LHCN-M2 (cell line): ENCODE measurements around the gene DKKL1. TPM values are rescaled to one million over a fixed set of nuclear protein-coding genes. Genes with fewer than 3 reads are reported as not detected.

Source experiments
- DNase-seq: peaks from one replicate; pipeline ENCODE4 v3.0.0-alpha.2; 2012; ENCODE audit warnings: low read depth
- total RNA-seq: library from RNA; depleted of rRNA; stranded (reverse); fragments of >200 nt; gene quantifications from 2 replicates; pipeline ENCODE4 v1.2.3, GENCODE V29; 2014; rRNA removed

Gene DKKL1
- total RNA-seq, 1 experiment from 2014 or later = 0.46 TPM

GRCh38 chr19:49422407-49423070 lies 58.9 kb downstream of the DKKL1 start:
- no peak for DNase-seq

GRCh38 chr19:49423071-49423984 lies 59.7 kb downstream of the DKKL1 start, which contains the start of gene PTH2:
TSS of gene PTH2 (minus strand) at chr19:49423441. CDS start at chr19:49423339, 102 bp downstream.
- DNase-seq = no peak

DNA sequence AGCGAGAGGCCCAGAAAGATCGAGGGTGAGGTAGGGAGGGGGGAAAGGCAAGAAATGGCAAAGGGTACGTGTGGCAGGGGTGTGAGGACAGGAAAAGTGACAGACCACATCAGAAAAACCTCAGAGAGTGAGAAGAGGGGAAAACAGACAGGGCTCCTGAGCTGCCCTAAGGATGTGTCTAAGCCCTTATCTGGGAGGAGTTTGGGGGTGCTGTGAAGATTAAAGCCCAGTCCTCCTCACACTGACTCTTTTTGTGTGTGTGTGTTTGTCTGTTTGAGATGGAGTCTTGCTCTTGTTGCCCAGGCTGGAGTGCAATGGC lies 60.3 kb downstream of the DKKL1 start:
- DNase-seq = no peak

Other genes with a start within 250 kb of the DKKL1 start
- gene LIN7B, start 249.5 kb upstream of the DKKL1 start, total RNA-seq = 10.2 and 14.8 TPM in 2 replicates
- 1.1 and 3.1 TPM in 2 replicates for gene C19orf73, start 244.7 kb upstream of the DKKL1 start, total RNA-seq
- gene PPFIA3, start 244.3 kb upstream of the DKKL1 start, total RNA-seq = 7.9 and 9.8 TPM in 2 replicates
- 2.2 TPM in 1 of 2 replicates, not detected in the other for gene HRC, start 208.5 kb upstream of the DKKL1 start, total RNA-seq
- 13.9 and 14.2 TPM in 2 replicates for gene TRPM4, start 206.1 kb upstream of the DKKL1 start, total RNA-seq
- 0.11 TPM in 1 of 2 replicates, not detected in the other for gene SLC6A16, start 38.7 kb upstream of the DKKL1 start, total RNA-seq
- not detected in 2 replicates for gene CD37, start 28.5 kb upstream of the DKKL1 start, total RNA-seq
- gene TEAD2, start 1.5 kb upstream of the DKKL1 start, total RNA-seq = 36.9 and 39.4 TPM in 2 replicates
- gene KASH5, start 24.4 kb downstream of the DKKL1 start, total RNA-seq = not detected in 2 replicates
- gene PTH2, start 59.6 kb downstream of the DKKL1 start, total RNA-seq = not detected in 2 replicates
- gene GFY, start 61.5 kb downstream of the DKKL1 start, total RNA-seq = not detected in 2 replicates
- gene SLC17A7, start 77.7 kb downstream of the DKKL1 start, total RNA-seq = 0.46 TPM in 1 of 2 replicates, not detected in the other
- gene PIH1D1, start 87.9 kb downstream of the DKKL1 start, total RNA-seq = 81.1 and 90.7 TPM in 2 replicates
- gene ALDH16A1, start 89.3 kb downstream of the DKKL1 start, total RNA-seq = 34.8 and 42.6 TPM in 2 replicates
- gene FLT3LG, start 110.3 kb downstream of the DKKL1 start, total RNA-seq = 2.6 and 4.6 TPM in 2 replicates
- gene RPL13A, start 123.7 kb downstream of the DKKL1 start, total RNA-seq = 1,577 and 2,027 TPM in 2 replicates
- gene RPS11, start 132.6 kb downstream of the DKKL1 start, total RNA-seq = 2,307 and 2,635 TPM in 2 replicates
- gene FCGRT, start 148.8 kb downstream of the DKKL1 start, total RNA-seq = 95.6 and 96.2 TPM in 2 replicates
- gene RCN3, start 164.1 kb downstream of the DKKL1 start, total RNA-seq = 234 and 287 TPM in 2 replicates
- 75.2 and 76.8 TPM in 2 replicates for gene NOSIP, start 216.7 kb downstream of the DKKL1 start, total RNA-seq
- 0.29 and 0.38 TPM in 2 replicates for gene PRRG2, start 217.4 kb downstream of the DKKL1 start, total RNA-seq
- 3.8 and 5.5 TPM in 2 replicates for gene PRR12, start 227.3 kb downstream of the DKKL1 start, total RNA-seq